HepG2 (cell line): ENCODE measurements around the gene TOM1L2. TPM values are rescaled to one million over a fixed set of nuclear protein-coding genes. Genes with fewer than 3 reads are reported as not detected.
A peak's percentile ranks its signal among the peaks of the same experiment; 100 is the strongest.

Experiments used
- AKAP8 ChIP-seq: sonication (generic); formaldehyde crosslinking; IDR thresholded peaks from 2 replicates; pipeline ENCODE4 v1.5.1; 2020; ENCODE audit warnings: mild to moderate bottlenecking, missing genetic modification reagents
- ATF3 ChIP-seq: sonication (generic); formaldehyde crosslinking; IDR thresholded peaks from 2 replicates; pipeline ENCODE4 v1.4.0; 2020; ENCODE audit warnings: missing genetic modification reagents
- CAMTA2 ChIP-seq: sonication (generic); formaldehyde crosslinking; IDR thresholded peaks from 2 replicates; pipeline ENCODE4 v1.4.0; 2020; ENCODE audit warnings: mild to moderate bottlenecking, missing genetic modification reagents, borderline replicate concordance
- EHMT2 ChIP-seq: fragments of 200-600 bp; sonication (generic); IDR thresholded peaks from 2 replicates; pipeline ENCODE4 v1.7.0; 2017; ENCODE audit warnings: antibody characterized with exemption, low read depth, low read length, borderline replicate concordance
- ELF1 ChIP-seq: sonication (generic); formaldehyde crosslinking; IDR thresholded peaks from 2 replicates; pipeline ENCODE4 v1.4.0; 2020; ENCODE audit warnings: missing genetic modification reagents
- KMT2B ChIP-seq: IDR thresholded peaks from 2 replicates; pipeline ENCODE4 v1.6.1; 2016; ENCODE audit warnings: missing genetic modification reagents, missing compliant biosample characterization
- MAFK ChIP-seq, 2 experiments: IDR thresholded peaks in 1 of 2; conservative IDR thresholded peaks in 1 of 2; 2 replicates each; pipeline ENCODE4 v1.6.1; 2011; ENCODE audit warnings: improper control_type of control experiment in 2 of 2, low read length in 2 of 2
- SPEN ChIP-seq: sonication (generic); formaldehyde crosslinking; IDR thresholded peaks from 2 replicates; pipeline ENCODE4 v1.5.1; 2020; ENCODE audit warnings: low read depth, mild to moderate bottlenecking, missing genetic modification reagents
- U2AF2 ChIP-seq: fragments of 200-400 bp; formaldehyde crosslinking; IDR thresholded peaks from 2 replicates; pipeline ENCODE4 v1.6.1; 2017; ENCODE audit warnings: low read depth, mild to moderate bottlenecking, low read length
- ZGPAT ChIP-seq: IDR thresholded peaks from 2 replicates; pipeline ENCODE4 v1.6.1; 2016; ENCODE audit warnings: mild to moderate bottlenecking
- ZNF205 ChIP-seq: IDR thresholded peaks from 2 replicates; pipeline ENCODE4 v1.6.1; 2018; ENCODE audit warnings: missing biosample characterization, missing genetic modification reagents
- ZNF296 ChIP-seq: sonication (generic); formaldehyde crosslinking; conservative IDR thresholded peaks from 2 replicates; pipeline ENCODE4 v1.5.0; 2020; ENCODE audit warnings: mild to moderate bottlenecking, missing genetic modification reagents
- ZNF460 ChIP-seq: sonication (generic); formaldehyde crosslinking; IDR thresholded peaks from 2 replicates; pipeline ENCODE4 v1.5.1; 2020; ENCODE audit warnings: missing genetic modification reagents, mild to moderate bottlenecking, borderline replicate concordance
- ZNF547 ChIP-seq: sonication (generic); formaldehyde crosslinking; IDR thresholded peaks from 2 replicates; pipeline ENCODE4 v1.5.1; 2020; ENCODE audit warnings: mild to moderate bottlenecking, missing genetic modification reagents
- ZNF615 ChIP-seq: sonication (generic); formaldehyde crosslinking; IDR thresholded peaks from 2 replicates; pipeline ENCODE4 v1.5.0; 2020; ENCODE audit warnings: mild to moderate bottlenecking, missing genetic modification reagents, borderline replicate concordance
- ZNF850 ChIP-seq: sonication (generic); formaldehyde crosslinking; conservative IDR thresholded peaks from 2 replicates; pipeline ENCODE4 v1.9.0; 2021; ENCODE audit warnings: mild to moderate bottlenecking, missing genetic modification reagents
- polyA plus RNA-seq, 8 experiments: library from polyadenylated mRNA; depleted of rRNA in 3 of 8; stranded (reverse) in 7 of 8; unstranded in 1 of 8; fragments of >200 nt; fragmentation: Illumina TruSeq in 4 of 8; extraction: Trizol in 4 of 8; gene quantifications; 2 replicates each; pipeline versions ENCODE4 v1.2.1 to v1.2.3, GENCODE V29; 2011 to 2016; ENCODE audit warnings: low read depth in 4 of 8, missing spikeins in 1 of 8, mixed read lengths in 1 of 8; ENCODE audit not compliant: insufficient read depth in 1 of 8
- total RNA-seq, 5 experiments: library from RNA; depleted of rRNA; stranded (reverse); fragments of >200 nt; fragmentation: Illumina TruSeq; extraction: Trizol; gene quantifications; 2 replicates each; pipeline ENCODE4 v1.2.3, GENCODE V29; 2016; ENCODE audit warnings: low read depth in 1 of 5
- TF ChIP-seq, protein P1 (sequence below): sonication (generic); formaldehyde crosslinking; IDR thresholded peaks from 2 replicates; pipeline ENCODE4 v1.4.0; 2020; ENCODE audit warnings: mild to moderate bottlenecking, missing genetic modification reagents
- TF ChIP-seq, protein P2 (sequence below): sonication (generic); formaldehyde crosslinking; IDR thresholded peaks from 2 replicates; pipeline ENCODE4 v1.4.0; 2020; ENCODE audit warnings: missing genetic modification reagents, low read depth, mild to moderate bottlenecking, borderline replicate concordance
- TF ChIP-seq, protein P3 (sequence below): sonication (generic); formaldehyde crosslinking; IDR thresholded peaks from 2 replicates; pipeline ENCODE4 v1.8.0; 2022; ENCODE audit warnings: missing genetic modification reagents, mild to moderate bottlenecking, moderate library complexity, borderline replicate concordance
- TF ChIP-seq, protein P4 (sequence below): sonication (generic); formaldehyde crosslinking; IDR thresholded peaks from 2 replicates; pipeline ENCODE4 v1.8.0; 2022; ENCODE audit warnings: mild to moderate bottlenecking, missing genetic modification reagents; ENCODE audit not compliant: insufficient replicate concordance

Gene TOM1L2
- total and polyA plus RNA-seq, 2 of the 13 experiments (the other 11 are each of a cell fraction or from before 2014, with no cell fraction given) = 4.7 to 7.4 TPM

GRCh38 chr17:17824783-17825614 is 147.2 kb downstream of the TOM1L2 start (continued):
- TF ChIP-seq ATF3 (CRISPR knock-in tag) (no peak), ZNF296 (CRISPR knock-in tag) (no peak), ZNF615 (no peak), U2AF2 (no peak), ZNF205 (CRISPR knock-in tag) (no peak), ZNF850 (CRISPR knock-in tag) (no peak), EHMT2 (no peak), ELF1 (CRISPR knock-in tag) (no peak), ZGPAT (no peak), ZNF547 (CRISPR knock-in tag) (no peak), KMT2B (CRISPR knock-in tag) (no peak), MAFK (conservative IDR thresholded peaks at IDR 0.05 in 1 of 2, IDR thresholded peaks at IDR 0.05 in 1 of 2; ENCODE audit: low read length in 2 of 2) (no peak), ZNF460 (CRISPR knock-in tag) (no peak), CAMTA2 (CRISPR knock-in tag) (no peak), SPEN (CRISPR knock-in tag) (no peak), AKAP8 (CRISPR knock-in tag) (no peak)
- TF ChIP-seq, protein P1, sequence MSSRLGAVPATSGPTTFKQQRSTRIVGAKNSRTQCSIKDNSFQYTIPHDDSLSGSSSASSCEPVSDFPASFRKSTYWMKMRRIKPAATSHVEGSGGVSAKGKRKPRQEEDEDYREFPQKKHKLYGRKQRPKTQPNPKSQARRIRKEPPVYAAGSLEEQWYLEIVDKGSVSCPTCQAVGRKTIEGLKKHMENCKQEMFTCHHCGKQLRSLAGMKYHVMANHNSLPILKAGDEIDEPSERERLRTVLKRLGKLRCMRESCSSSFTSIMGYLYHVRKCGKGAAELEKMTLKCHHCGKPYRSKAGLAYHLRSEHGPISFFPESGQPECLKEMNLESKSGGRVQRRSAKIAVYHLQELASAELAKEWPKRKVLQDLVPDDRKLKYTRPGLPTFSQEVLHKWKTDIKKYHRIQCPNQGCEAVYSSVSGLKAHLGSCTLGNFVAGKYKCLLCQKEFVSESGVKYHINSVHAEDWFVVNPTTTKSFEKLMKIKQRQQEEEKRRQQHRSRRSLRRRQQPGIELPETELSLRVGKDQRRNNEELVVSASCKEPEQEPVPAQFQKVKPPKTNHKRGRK (CRISPR knock-in tag) = no peak
- TF ChIP-seq, protein P2, sequence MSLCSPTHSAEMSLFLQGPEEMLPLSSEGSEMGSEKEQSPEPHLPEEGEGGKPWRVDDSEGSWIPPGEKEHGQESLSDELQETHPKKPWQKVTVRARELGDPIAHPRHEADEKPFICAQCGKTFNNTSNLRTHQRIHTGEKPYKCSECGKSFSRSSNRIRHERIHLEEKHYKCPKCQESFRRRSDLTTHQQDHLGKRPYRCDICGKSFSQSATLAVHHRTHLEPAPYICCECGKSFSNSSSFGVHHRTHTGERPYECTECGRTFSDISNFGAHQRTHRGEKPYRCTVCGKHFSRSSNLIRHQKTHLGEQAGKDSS = no peak
- TF ChIP-seq, protein P3, sequence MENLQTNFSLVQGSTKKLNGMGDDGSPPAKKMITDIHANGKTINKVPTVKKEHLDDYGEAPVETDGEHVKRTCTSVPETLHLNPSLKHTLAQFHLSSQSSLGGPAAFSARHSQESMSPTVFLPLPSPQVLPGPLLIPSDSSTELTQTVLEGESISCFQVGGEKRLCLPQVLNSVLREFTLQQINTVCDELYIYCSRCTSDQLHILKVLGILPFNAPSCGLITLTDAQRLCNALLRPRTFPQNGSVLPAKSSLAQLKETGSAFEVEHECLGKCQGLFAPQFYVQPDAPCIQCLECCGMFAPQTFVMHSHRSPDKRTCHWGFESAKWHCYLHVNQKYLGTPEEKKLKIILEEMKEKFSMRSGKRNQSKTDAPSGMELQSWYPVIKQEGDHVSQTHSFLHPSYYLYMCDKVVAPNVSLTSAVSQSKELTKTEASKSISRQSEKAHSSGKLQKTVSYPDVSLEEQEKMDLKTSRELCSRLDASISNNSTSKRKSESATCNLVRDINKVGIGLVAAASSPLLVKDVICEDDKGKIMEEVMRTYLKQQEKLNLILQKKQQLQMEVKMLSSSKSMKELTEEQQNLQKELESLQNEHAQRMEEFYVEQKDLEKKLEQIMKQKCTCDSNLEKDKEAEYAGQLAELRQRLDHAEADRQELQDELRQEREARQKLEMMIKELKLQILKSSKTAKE (CRISPR knock-in tag) = peak; percentile 52; the same call in 1 of the 2 replicates
- TF ChIP-seq, protein P4, sequence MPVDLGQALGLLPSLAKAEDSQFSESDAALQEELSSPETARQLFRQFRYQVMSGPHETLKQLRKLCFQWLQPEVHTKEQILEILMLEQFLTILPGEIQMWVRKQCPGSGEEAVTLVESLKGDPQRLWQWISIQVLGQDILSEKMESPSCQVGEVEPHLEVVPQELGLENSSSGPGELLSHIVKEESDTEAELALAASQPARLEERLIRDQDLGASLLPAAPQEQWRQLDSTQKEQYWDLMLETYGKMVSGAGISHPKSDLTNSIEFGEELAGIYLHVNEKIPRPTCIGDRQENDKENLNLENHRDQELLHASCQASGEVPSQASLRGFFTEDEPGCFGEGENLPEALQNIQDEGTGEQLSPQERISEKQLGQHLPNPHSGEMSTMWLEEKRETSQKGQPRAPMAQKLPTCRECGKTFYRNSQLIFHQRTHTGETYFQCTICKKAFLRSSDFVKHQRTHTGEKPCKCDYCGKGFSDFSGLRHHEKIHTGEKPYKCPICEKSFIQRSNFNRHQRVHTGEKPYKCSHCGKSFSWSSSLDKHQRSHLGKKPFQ (CRISPR knock-in tag) = no peak
